HCT116 (cell line): ENCODE results near the gene AOC1. TPM values are rescaled to one million over a fixed set of nuclear protein-coding genes. Genes with fewer than 3 reads are reported as not detected.

Experiments
- ATAC-seq: fragments of 200-7000 bp; cut with Tn5 transposase; 2 replicates; pipeline ENCODE4 v1.9.1; 2020; ENCODE audit warnings: mild to moderate bottlenecking, moderate library complexity
- BruUV-seq: library from RNA; stranded (reverse); fragments of 400-500 nt; replicated peaks from 2 replicates; lab custom pipeline; 2021; lab: Mats Ljungman, UMichigan
- CTCF ChIA-PET: fragments of 300-600 bp; sonication (Branson Sonifier 250); formaldehyde crosslinking; loops from one replicate; lab custom pipeline; 2021; ENCODE audit warnings: antibody characterized with exemption; lab: Charles Lee
- POLR2A ChIA-PET: fragments of 300-600, 350-600 bp; sonication (Branson Sonifier 250); formaldehyde crosslinking; loops from one replicate; lab custom pipeline; 2021; ENCODE audit warnings: antibody characterized with exemption; lab: Charles Lee
- RAD21 ChIA-PET, 2 experiments: fragments of 300-600 bp; sonication (Branson Sonifier 250); formaldehyde crosslinking; loops; one replicate each; lab custom pipeline; 2023; ENCODE audit warnings: low total read pairs in 2 of 2; ENCODE audit not compliant: uncharacterized antibody in 2 of 2, unreplicated experiment in 2 of 2, low non-redundant PET in 1 of 2; lab: Charles Lee
- DNase-seq: peaks from one replicate; pipeline ENCODE4 v3.0.0-alpha.2; 2010; ENCODE audit warnings: low read depth, low spot score
- H2AFZ ChIP-seq: fragments of 200-600 bp; shearing (Covaris generic), sonication (generic); 2 replicates; pipeline ENCODE4 v1.6.1; 2017; ENCODE audit warnings: low read depth, mixed run types, mixed read lengths, antibody characterized with exemption, low read length; ENCODE audit not compliant: poor library complexity, severe bottlenecking
- H3K27ac ChIP-seq: 2 replicates; pipeline ENCODE4 v1.5.1; 2012; ENCODE audit warnings: low read depth, low read length
- H3K27me3 ChIP-seq: fragments of 200-600 bp; sonication (generic); 2 replicates; pipeline ENCODE4 v1.6.1; 2016; ENCODE audit warnings: mixed run types, low read length, mixed read lengths; ENCODE audit not compliant: insufficient read depth
- H3K36me3 ChIP-seq, 2 experiments: fragments of 200-500 bp in 1 of 2; fragments of 200-600 bp in 1 of 2; sonication (Bioruptor generic) in 1 of 2; sonication (generic) in 1 of 2; 2 replicates each; pipeline versions ENCODE4 v1.5.1 to v1.6.1; 2014 to 2016; ENCODE audit warnings: low read length in 2 of 2, inconsistent platforms in 1 of 2, mixed read lengths in 1 of 2, mixed run types in 1 of 2; ENCODE audit not compliant: insufficient read depth in 2 of 2, control insufficient read depth in 1 of 2
- H3K4me1 ChIP-seq, 2 experiments: fragments of 200-600 bp in 1 of 2; sonication (generic) in 1 of 2; 2 replicates each; pipeline versions ENCODE4 v1.5.1 to v1.6.1; 2012 to 2017; ENCODE audit warnings: low read length in 2 of 2, inconsistent platforms in 1 of 2, mild to moderate bottlenecking in 1 of 2, mixed read lengths in 1 of 2, mixed run types in 1 of 2, moderate library complexity in 1 of 2; ENCODE audit not compliant: insufficient read depth in 2 of 2, control insufficient read depth in 1 of 2
- H3K4me2 ChIP-seq: fragments of 200-600 bp; sonication (generic); 2 replicates; pipeline ENCODE4 v1.6.1; 2017; ENCODE audit warnings: mixed run types, low read length, mixed read lengths
- H3K4me3 ChIP-seq, 2 experiments: fragments of 200-600 bp in 1 of 2; sonication (generic) in 1 of 2; replicated peaks in 1 of 2; 2 replicates each; pipeline ENCODE4 v1.5.1; 2011 to 2016; ENCODE audit warnings: low read length in 2 of 2, control low read depth in 1 of 2, low read depth in 1 of 2, mild to moderate bottlenecking in 1 of 2, mixed read lengths in 1 of 2, mixed run types in 1 of 2
- H3K79me2 ChIP-seq: fragments of 200-600 bp; sonication (generic); 2 replicates; pipeline ENCODE4 v1.6.1; 2017; ENCODE audit warnings: mild to moderate bottlenecking, mixed run types, low read length, moderate library complexity, mixed read lengths; ENCODE audit not compliant: insufficient read depth
- H3K9ac ChIP-seq: fragments of 200-600 bp; sonication (generic); 2 replicates; pipeline ENCODE4 v1.6.1; 2016; ENCODE audit warnings: low read length, mixed read lengths
- H3K9me2 ChIP-seq: fragments of 200-600 bp; sonication (generic), shearing (Covaris generic); 2 replicates; pipeline ENCODE4 v1.6.1; 2017; ENCODE audit warnings: mixed run types, mild to moderate bottlenecking, moderate library complexity; ENCODE audit not compliant: insufficient read depth
- H3K9me3 ChIP-seq, 2 experiments: fragments of 200-500 bp in 1 of 2; fragments of 200-600 bp in 1 of 2; sonication (Bioruptor generic) in 1 of 2; sonication (generic) in 1 of 2; 2 replicates each; pipeline ENCODE4 v1.6.1; 2014 to 2017; ENCODE audit warnings: low read length in 2 of 2, mixed read lengths in 2 of 2, inconsistent platforms in 1 of 2, low read depth in 1 of 2, mild to moderate bottlenecking in 1 of 2, mixed run types in 1 of 2, moderate library complexity in 1 of 2; ENCODE audit not compliant: control insufficient read depth in 1 of 2, insufficient read depth in 1 of 2
- H4K20me1 ChIP-seq: fragments of 200-600 bp; sonication (generic), shearing (Covaris generic); 2 replicates; pipeline ENCODE4 v1.6.1; 2017; ENCODE audit warnings: mixed run types, mild to moderate bottlenecking, moderate library complexity; ENCODE audit not compliant: insufficient read depth
- RAD21 ChIP-seq: IDR thresholded peaks from 2 replicates; pipeline ENCODE4 v1.6.1; 2012; ENCODE audit warnings: low read depth, mild to moderate bottlenecking
- SIN3A ChIP-seq: IDR thresholded peaks from 2 replicates; pipeline ENCODE4 v1.6.1; 2012; ENCODE audit warnings: low read depth
- TCF7L2 ChIP-seq: IDR thresholded peaks from 2 replicates; pipeline ENCODE4 v1.7.0; 2011; ENCODE audit warnings: borderline replicate concordance, inconsistent platforms; ENCODE audit not compliant: insufficient read depth, insufficient read length; ENCODE audit errors: extremely low read depth
- intact Hi-C: fragments of 100-400 bp; cut with micrococcal nuclease; formaldehyde crosslinking; loops from 2 replicates; pipeline ENCODE4 v1.10.0; 2022
- total RNA-seq: library from RNA; stranded (reverse); gene quantifications from one replicate; pipeline ENCODE4 v1.2.1, GENCODE V29; 2021; ENCODE audit not compliant: unreplicated experiment
- TF ChIP-seq, protein P1 (sequence below), 3 experiments: fragments of 200-600 bp in 1 of 3; sonication (generic) in 1 of 3; IDR thresholded peaks in 2 of 3; conservative IDR thresholded peaks in 1 of 3; 2 replicates each; pipeline ENCODE4 v1.5.1; 2012 to 2017; ENCODE audit warnings: low read depth in 2 of 3, low read length in 2 of 3, antibody characterized with exemption in 1 of 3, borderline replicate concordance in 1 of 3, control low read depth in 1 of 3, mild to moderate bottlenecking in 1 of 3, mixed read lengths in 1 of 3, mixed run types in 1 of 3, moderate library complexity in 1 of 3; ENCODE audit not compliant: insufficient read depth in 1 of 3
- TF ChIP-seq, protein P2 (sequence below): IDR thresholded peaks from 2 replicates; pipeline ENCODE4 v1.6.1; 2012
- TF ChIP-seq, protein P3 (sequence below): IDR thresholded peaks from 2 replicates; pipeline ENCODE4 v1.6.1; 2011; ENCODE audit warnings: mild to moderate bottlenecking, low read length, moderate library complexity; ENCODE audit not compliant: insufficient replicate concordance; ENCODE audit errors: extremely low read depth

The AOC1 gene
- total RNA-seq, 1 experiment from 2014 or later: 0.37 TPM

DNA sequence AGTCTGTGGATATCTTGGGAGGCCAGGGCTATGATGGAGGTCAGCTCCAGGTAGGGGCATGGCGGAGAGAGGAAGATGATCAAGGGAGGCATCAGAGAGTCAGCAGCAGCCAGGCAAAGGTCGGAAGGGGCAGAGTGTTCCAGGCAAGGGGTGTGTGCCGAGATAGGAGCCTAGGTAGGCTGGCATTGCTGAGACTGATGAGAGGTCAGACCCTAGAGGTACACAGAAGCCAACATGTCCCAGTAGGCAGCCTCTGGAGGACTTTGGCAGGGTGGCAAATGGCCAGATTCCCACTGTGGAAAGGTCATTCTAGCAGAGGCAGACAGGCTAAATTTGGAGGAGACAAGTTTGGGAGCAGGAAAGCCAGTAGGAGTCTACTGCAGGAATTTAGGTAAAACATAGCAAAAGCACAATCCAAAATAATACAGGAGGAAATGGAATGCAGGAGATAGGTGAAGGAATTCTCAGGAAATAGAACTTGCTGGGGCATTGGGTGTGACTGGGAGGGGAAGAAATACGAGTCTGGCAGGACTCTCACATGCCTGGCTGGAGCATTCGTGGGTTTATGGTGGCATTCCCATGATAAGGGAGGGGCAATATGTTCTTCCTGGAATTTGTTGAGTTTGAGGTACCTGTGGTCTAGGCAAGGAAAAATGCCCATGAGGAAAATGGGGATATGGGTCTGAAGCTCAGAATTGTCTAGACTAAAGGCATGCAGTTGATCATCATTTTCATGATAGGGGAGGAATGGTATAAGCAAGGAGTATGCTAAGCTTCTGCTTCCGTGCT, 26.1 kb upstream of the AOC1 start:
- Histone ChIP-seq H2AFZ (no peak overlapping the region), H3K27me3 (peaks cover 7% of the 10 kb centered on the region; the same call in 1 of the 2 replicates), H3K4me2 (no peak overlapping the region), H4K20me1 (no peaks in the 10 kb centered on the region), H3K4me3 (no peak overlapping the region), H3K27ac (no peak overlapping the region), H3K9me2 (no peaks in the 10 kb centered on the region), H3K9ac (no peak overlapping the region), H3K36me3 (no peaks in the 10 kb centered on the region), H3K4me1 (no peaks in the 10 kb centered on the region), H3K9me3 (no peaks in the 10 kb centered on the region), H3K79me2 (no peaks in the 10 kb centered on the region)
- DNase-seq (no peak), ATAC-seq (no peak)
- ChIA-PET CTCF (no interaction called here), RAD21 (no interaction called here), POLR2A (no interaction called here)
- intact Hi-C loops: no loop called here
- TF ChIP-seq, protein P1, sequence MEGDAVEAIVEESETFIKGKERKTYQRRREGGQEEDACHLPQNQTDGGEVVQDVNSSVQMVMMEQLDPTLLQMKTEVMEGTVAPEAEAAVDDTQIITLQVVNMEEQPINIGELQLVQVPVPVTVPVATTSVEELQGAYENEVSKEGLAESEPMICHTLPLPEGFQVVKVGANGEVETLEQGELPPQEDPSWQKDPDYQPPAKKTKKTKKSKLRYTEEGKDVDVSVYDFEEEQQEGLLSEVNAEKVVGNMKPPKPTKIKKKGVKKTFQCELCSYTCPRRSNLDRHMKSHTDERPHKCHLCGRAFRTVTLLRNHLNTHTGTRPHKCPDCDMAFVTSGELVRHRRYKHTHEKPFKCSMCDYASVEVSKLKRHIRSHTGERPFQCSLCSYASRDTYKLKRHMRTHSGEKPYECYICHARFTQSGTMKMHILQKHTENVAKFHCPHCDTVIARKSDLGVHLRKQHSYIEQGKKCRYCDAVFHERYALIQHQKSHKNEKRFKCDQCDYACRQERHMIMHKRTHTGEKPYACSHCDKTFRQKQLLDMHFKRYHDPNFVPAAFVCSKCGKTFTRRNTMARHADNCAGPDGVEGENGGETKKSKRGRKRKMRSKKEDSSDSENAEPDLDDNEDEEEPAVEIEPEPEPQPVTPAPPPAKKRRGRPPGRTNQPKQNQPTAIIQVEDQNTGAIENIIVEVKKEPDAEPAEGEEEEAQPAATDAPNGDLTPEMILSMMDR (IDR thresholded peaks at IDR 0.05 in 2 of 3, conservative IDR thresholded peaks at IDR 0.05 in 1 of 3; ENCODE audit: borderline replicate concordance in 1 of 3, insufficient read depth in 1 of 3, low read depth in 2 of 3, low read length in 2 of 3): no peak
- TF ChIP-seq, protein P2, sequence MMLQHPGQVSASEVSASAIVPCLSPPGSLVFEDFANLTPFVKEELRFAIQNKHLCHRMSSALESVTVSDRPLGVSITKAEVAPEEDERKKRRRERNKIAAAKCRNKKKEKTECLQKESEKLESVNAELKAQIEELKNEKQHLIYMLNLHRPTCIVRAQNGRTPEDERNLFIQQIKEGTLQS: no peak
- no peak for TF ChIP-seq SIN3A
- no peak for TF ChIP-seq TCF7L2
- TF ChIP-seq RAD21: no peak
- BruUV-seq: no TSS peak

DNA sequence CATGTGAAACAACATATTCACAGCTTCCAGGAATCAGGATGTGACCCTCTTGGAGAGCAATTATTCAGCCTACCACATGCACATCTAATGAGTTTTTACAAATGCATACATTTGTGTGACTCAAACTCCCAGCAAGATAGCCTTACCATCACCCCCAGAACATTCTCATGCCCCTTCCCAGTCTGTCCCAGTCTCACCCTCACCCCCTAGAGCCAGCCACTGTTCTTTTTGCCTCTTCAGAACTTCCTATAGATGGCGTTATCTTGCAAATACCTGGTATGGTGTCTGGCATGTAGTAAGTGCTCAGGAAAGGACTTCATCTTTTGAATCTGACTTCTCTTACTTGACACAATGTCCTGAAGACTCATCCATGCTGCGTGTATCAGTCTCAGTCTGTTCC, 23.9 kb upstream of the AOC1 start:
- POLR2A ChIA-PET: no interaction called here
- ATAC-seq: 0 out of 2 replicates have a peak, but pooled peaks have one; percentile 53

More for the DNA sequence above, 23.9 kb upstream of the AOC1 start:
- Histone ChIP-seq H3K9ac (no peak overlapping the region), H3K4me3 (no peak overlapping the region), H3K27me3 (0 out of 2 replicates have a peak, but pooled peaks cover 7% of the 10 kb centered on the region), H3K4me1 (no peaks in the 10 kb centered on the region), H3K9me3 (no peaks in the 10 kb centered on the region), H3K36me3 (no peaks in the 10 kb centered on the region), H2AFZ (no peak overlapping the region), H3K4me2 (no peak overlapping the region), H3K27ac (no peak overlapping the region), H3K79me2 (no peaks in the 10 kb centered on the region), H4K20me1 (no peaks in the 10 kb centered on the region), H3K9me2 (no peaks in the 10 kb centered on the region)
- CTCF ChIA-PET: no interaction called here
- intact Hi-C loops: no loop called here
- RAD21 ChIA-PET: no interaction called here
- DNase-seq: no peak
- TF ChIP-seq, protein P1 (IDR thresholded peaks at IDR 0.05 in 2 of 3, conservative IDR thresholded peaks at IDR 0.05 in 1 of 3; ENCODE audit: borderline replicate concordance in 1 of 3, insufficient read depth in 1 of 3, low read depth in 2 of 3, low read length in 2 of 3): peak in 1 of 3 experiments; percentile 23; a peak in 1 of 6 replicates
- TF ChIP-seq, protein P3, sequence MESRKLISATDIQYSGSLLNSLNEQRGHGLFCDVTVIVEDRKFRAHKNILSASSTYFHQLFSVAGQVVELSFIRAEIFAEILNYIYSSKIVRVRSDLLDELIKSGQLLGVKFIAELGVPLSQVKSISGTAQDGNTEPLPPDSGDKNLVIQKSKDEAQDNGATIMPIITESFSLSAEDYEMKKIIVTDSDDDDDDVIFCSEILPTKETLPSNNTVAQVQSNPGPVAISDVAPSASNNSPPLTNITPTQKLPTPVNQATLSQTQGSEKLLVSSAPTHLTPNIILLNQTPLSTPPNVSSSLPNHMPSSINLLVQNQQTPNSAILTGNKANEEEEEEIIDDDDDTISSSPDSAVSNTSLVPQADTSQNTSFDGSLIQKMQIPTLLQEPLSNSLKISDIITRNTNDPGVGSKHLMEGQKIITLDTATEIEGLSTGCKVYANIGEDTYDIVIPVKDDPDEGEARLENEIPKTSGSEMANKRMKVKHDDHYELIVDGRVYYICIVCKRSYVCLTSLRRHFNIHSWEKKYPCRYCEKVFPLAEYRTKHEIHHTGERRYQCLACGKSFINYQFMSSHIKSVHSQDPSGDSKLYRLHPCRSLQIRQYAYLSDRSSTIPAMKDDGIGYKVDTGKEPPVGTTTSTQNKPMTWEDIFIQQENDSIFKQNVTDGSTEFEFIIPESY: no peak
- TF ChIP-seq, all 23 proteins: peak for 1
- BruUV-seq: no TSS peak
